GM12891 (cell line): ENCODE results near the gene MAPK4.

ENCODE experiments used
- PAX5 ChIP-seq: IDR thresholded peaks from 2 replicates; pipeline ENCODE4 v1.6.1; 2011; ENCODE audit warnings: low read length, moderate library complexity, mild to moderate bottlenecking; ENCODE audit not compliant: insufficient read depth, severe bottlenecking
- POLR2A ChIP-seq: IDR thresholded peaks from 2 replicates; pipeline ENCODE4 v1.6.1; 2011; ENCODE audit warnings: low read depth, low read length, control low read depth
- POLR2AphosphoS5 ChIP-seq: IDR thresholded peaks from 2 replicates; pipeline ENCODE4 v1.6.1; 2011; ENCODE audit warnings: low read depth, low read length, control low read depth
- POU2F2 ChIP-seq: IDR thresholded peaks from 2 replicates; pipeline ENCODE4 v1.6.1; 2011; ENCODE audit warnings: low read depth, mild to moderate bottlenecking, control low read depth, low read length, moderate library complexity
- SPI1 ChIP-seq: IDR thresholded peaks from 2 replicates; pipeline ENCODE4 v1.6.1; 2011; ENCODE audit warnings: low read depth, low read length, control low read depth
- TAF1 ChIP-seq: IDR thresholded peaks from 2 replicates; pipeline ENCODE4 v1.6.1; 2011; ENCODE audit warnings: low read depth, low read length, control low read depth

GRCh38 chr18:50696929-50697328, 137.0 kb downstream of the MAPK4 start:
- TF ChIP-seq POLR2A (no peak), POLR2AphosphoS5 (no peak), TAF1 (no peak), SPI1 (no peak), POU2F2 (no peak), PAX5 (no peak)
